Suprapubic skin (tissue), 3 donors: Measurements from ENCODE around the gene CLEC14A.

Experiments used
- EP300 ChIP-seq: sonication (generic); formaldehyde crosslinking; IDR thresholded peaks from one replicate; pipeline ENCODE4 v1.6.1; 2017; ENCODE audit warnings: antibody characterized with exemption
- TF ChIP-seq, protein P1 (sequence below), 2 donors: fragments of 200-600 bp in 1 of 2; fragments of 450-650 bp in 1 of 2; sonication (generic) in 1 of 2; IDR thresholded peaks; one replicate each; pipeline ENCODE4 v1.5.1; 2016 to 2019; ENCODE audit warnings: antibody characterized with exemption in 2 of 2, mild to moderate bottlenecking in 1 of 2, moderate library complexity in 1 of 2

GRCh38 chr14:38225946-38226345 is 29.9 kb downstream of the CLEC14A start:
- TF ChIP-seq, protein P1, sequence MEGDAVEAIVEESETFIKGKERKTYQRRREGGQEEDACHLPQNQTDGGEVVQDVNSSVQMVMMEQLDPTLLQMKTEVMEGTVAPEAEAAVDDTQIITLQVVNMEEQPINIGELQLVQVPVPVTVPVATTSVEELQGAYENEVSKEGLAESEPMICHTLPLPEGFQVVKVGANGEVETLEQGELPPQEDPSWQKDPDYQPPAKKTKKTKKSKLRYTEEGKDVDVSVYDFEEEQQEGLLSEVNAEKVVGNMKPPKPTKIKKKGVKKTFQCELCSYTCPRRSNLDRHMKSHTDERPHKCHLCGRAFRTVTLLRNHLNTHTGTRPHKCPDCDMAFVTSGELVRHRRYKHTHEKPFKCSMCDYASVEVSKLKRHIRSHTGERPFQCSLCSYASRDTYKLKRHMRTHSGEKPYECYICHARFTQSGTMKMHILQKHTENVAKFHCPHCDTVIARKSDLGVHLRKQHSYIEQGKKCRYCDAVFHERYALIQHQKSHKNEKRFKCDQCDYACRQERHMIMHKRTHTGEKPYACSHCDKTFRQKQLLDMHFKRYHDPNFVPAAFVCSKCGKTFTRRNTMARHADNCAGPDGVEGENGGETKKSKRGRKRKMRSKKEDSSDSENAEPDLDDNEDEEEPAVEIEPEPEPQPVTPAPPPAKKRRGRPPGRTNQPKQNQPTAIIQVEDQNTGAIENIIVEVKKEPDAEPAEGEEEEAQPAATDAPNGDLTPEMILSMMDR (IDR thresholded peaks at IDR 0.05): no peak
- no peak for TF ChIP-seq EP300
